CD4-positive, alpha-beta T cell treated with Interferon alpha-2 for 1 hour (primary cell): ENCODE results near the gene RPS6KB1.
"Not testable (repeated sequence)": the region's sequence is repeated elsewhere in the genome, so short reads cannot be mapped to it uniquely, and the experiment has no call there.

Experiments used
- DNase-seq, 2 donors: peaks; one replicate each; pipeline ENCODE4 v3.0.0-alpha.2; 2020 to 2022

RPS6KB1 gene

GRCh38 chr17:59872351-59872750 lies 20.6 kb upstream of the RPS6KB1 start:
- no peak for DNase-seq

- DNase-seq = not testable (repeated sequence)
These were observed 19.5 kb upstream of the RPS6KB1 start for GRCh38 chr17:59873414-59873813.

- DNase-seq = no peak
These were observed 18.5 kb upstream of the RPS6KB1 start for GRCh38 chr17:59874376-59874775.

GRCh38 chr17:59876107-59876506 lies 16.8 kb upstream of the RPS6KB1 start:
- no peak for DNase-seq

- DNase-seq = no peak
These were observed 15.0 kb upstream of the RPS6KB1 start for GRCh38 chr17:59877965-59878364.

- no peak for DNase-seq
These were observed 14.3 kb upstream of the RPS6KB1 start for GRCh38 chr17:59878624-59879023.

- no peak for DNase-seq
These were observed 8.1 kb upstream of the RPS6KB1 start for GRCh38 chr17:59884861-59885260.

- no peak for DNase-seq
These were observed 4.7 kb upstream of the RPS6KB1 start for GRCh38 chr17:59888145-59888750.

- DNase-seq = no peak
These were observed 2.2 kb upstream of the RPS6KB1 start for GRCh38 chr17:59890720-59891119.

GRCh38 chr17:59892251-59892923 lies 534 bp upstream of the RPS6KB1 start:
- no peak for DNase-seq

GRCh38 chr17:59893676-59894100 lies 767 bp downstream of the RPS6KB1 start:
- DNase-seq = no peak

- no peak for DNase-seq
These were observed 4.2 kb downstream of the RPS6KB1 start for GRCh38 chr17:59897090-59897489.

GRCh38 chr17:59899099-59899498 lies 6.2 kb downstream of the RPS6KB1 start:
- DNase-seq = peak in 1 of 2 donors; percentile 19

- DNase-seq = no peak
These were observed 8.7 kb downstream of the RPS6KB1 start for GRCh38 chr17:59901604-59902003.

GRCh38 chr17:59903455-59903854 lies 10.5 kb downstream of the RPS6KB1 start:
- DNase-seq = no peak

- DNase-seq = no peak
These were observed 14.5 kb downstream of the RPS6KB1 start for GRCh38 chr17:59907467-59907866.

GRCh38 chr17:59914274-59914854 lies 21.4 kb downstream of the RPS6KB1 start:
- peak; percentile 8 to 70 for DNase-seq

- DNase-seq = no peak
These were observed 23.5 kb downstream of the RPS6KB1 start for GRCh38 chr17:59916446-59916845.

GRCh38 chr17:59920637-59921036 lies 27.7 kb downstream of the RPS6KB1 start:
- DNase-seq = not testable (repeated sequence)

- not testable (repeated sequence) for DNase-seq
These were observed 37.2 kb downstream of the RPS6KB1 start for GRCh38 chr17:59930121-59930520.

- not testable (repeated sequence) for DNase-seq
These were observed 37.8 kb downstream of the RPS6KB1 start for GRCh38 chr17:59930768-59931167.

GRCh38 chr17:59933317-59933716 lies 40.4 kb downstream of the RPS6KB1 start:
- DNase-seq = not testable (repeated sequence)

- DNase-seq = not testable (repeated sequence)
These were observed 47.8 kb downstream of the RPS6KB1 start for GRCh38 chr17:59940697-59941096.

GRCh38 chr17:59941131-59941530 lies 48.2 kb downstream of the RPS6KB1 start:
- DNase-seq = no peak
